Mucosa of rectum (tissue), 2 donors: ENCODE results near the gene SLC2A1.

Experiments used
- H3K27ac ChIP-seq, 2 donors: one replicate each; pipeline ENCODE4 v1.7.0; 2013; ENCODE audit warnings: inconsistent platforms in 2 of 2, low read depth in 2 of 2, low read length in 2 of 2
- H3K27me3 ChIP-seq, 2 donors: one replicate each; pipeline ENCODE4 v1.7.0; 2013; ENCODE audit warnings: low read length in 2 of 2; ENCODE audit not compliant: control insufficient read depth in 2 of 2, insufficient read depth in 2 of 2
- H3K36me3 ChIP-seq, 2 donors: one replicate each; pipeline ENCODE4 v1.7.0; 2013; ENCODE audit warnings: low read length in 2 of 2; ENCODE audit not compliant: control insufficient read depth in 2 of 2, insufficient read depth in 2 of 2
- H3K4me1 ChIP-seq, 2 donors: one replicate each; pipeline ENCODE4 v1.7.0; 2013; ENCODE audit warnings: low read length in 2 of 2, mild to moderate bottlenecking in 1 of 2; ENCODE audit not compliant: control insufficient read depth in 2 of 2, insufficient read depth in 2 of 2
- H3K4me3 ChIP-seq, 2 donors: one replicate each; pipeline ENCODE4 v1.7.0; 2013; ENCODE audit warnings: low read length in 2 of 2
- H3K9ac ChIP-seq, 2 donors: one replicate each; pipeline ENCODE4 v1.7.0; 2013; ENCODE audit warnings: low read length in 2 of 2, low read depth in 1 of 2, mild to moderate bottlenecking in 1 of 2
- H3K9me3 ChIP-seq, 2 donors: one replicate each; pipeline ENCODE4 v1.7.0; 2013; ENCODE audit warnings: low read length in 2 of 2; ENCODE audit not compliant: control insufficient read depth in 2 of 2
- donor health status: healthy.
- donor health status: Normal muscosa, but diverticular disease.

SLC2A1 gene

GRCh38 chr1:42960566-42961311 lies 2.1 kb upstream of the SLC2A1 start:
- no peaks in the 10 kb centered on the region for H3K36me3 ChIP-seq
- H3K27me3 ChIP-seq, result peaks cover 0 to 6% of the 10 kb centered on the region in 2 donors
- no peak overlapping the region for H3K9ac ChIP-seq
- H3K4me1 ChIP-seq, result peaks cover 7 to 16% of the 10 kb centered on the region in 2 donors
- no peak overlapping the region for H3K27ac ChIP-seq
- no peak overlapping the region for H3K4me3 ChIP-seq
- H3K9me3 ChIP-seq, result no peaks in the 10 kb centered on the region

- H3K4me1 ChIP-seq, result peaks cover 7 to 16% of the 10 kb centered on the region in 2 donors
- H3K27me3 ChIP-seq, result peaks cover 0 to 6% of the 10 kb centered on the region in 2 donors
- no peaks in the 10 kb centered on the region for H3K9me3 ChIP-seq
- H3K4me3 ChIP-seq, result no peak overlapping the region
- no peaks in the 10 kb centered on the region for H3K36me3 ChIP-seq
- no peak overlapping the region for H3K9ac ChIP-seq
- no peak overlapping the region for H3K27ac ChIP-seq
Observed at GRCh38 chr1:42960122-42960390, 1.4 kb upstream of the SLC2A1 start.

- peak overlapping the region; percentile 81 to 85 for H3K9ac ChIP-seq
Observed at GRCh38 chr1:42957880-42958487, 684 bp downstream of the SLC2A1 start.

GRCh38 chr1:42957229-42957879 lies 1.3 kb downstream of the SLC2A1 start:
- peaks cover 0 to 2% of the 10 kb centered on the region in 2 donors for H3K36me3 ChIP-seq
- H3K9ac ChIP-seq, result peak overlapping the region; percentile 81 to 85
- H3K9me3 ChIP-seq, result no peaks in the 10 kb centered on the region
- H3K4me3 ChIP-seq, result peak overlapping the region; percentile 76 to 86
- H3K27ac ChIP-seq, result peak overlapping the region; percentile 88 to 90
- H3K27me3 ChIP-seq, result peaks cover 0 to 2% of the 10 kb centered on the region in 2 donors
- peaks cover 14 to 22% of the 10 kb centered on the region in 2 donors for H3K4me1 ChIP-seq

More at GRCh38 chr1:42957880-42958487, 684 bp downstream of the SLC2A1 start:
- Histone ChIP-seq H3K4me1 (peaks cover 8 to 17% of the 10 kb centered on the region in 2 donors), H3K4me3 (peak overlapping the region; percentile 76 to 86), H3K36me3 (peaks cover 0 to 2% of the 10 kb centered on the region in 2 donors), H3K27me3 (peaks cover 0 to 2% of the 10 kb centered on the region in 2 donors), H3K9me3 (no peaks in the 10 kb centered on the region), H3K27ac (peak overlapping the region; percentile 88 to 90)

GRCh38 chr1:42956739-42957138 lies 1.9 kb downstream of the SLC2A1 start:
- peak overlapping the region; percentile 81 to 85 for H3K9ac ChIP-seq
- H3K36me3 ChIP-seq, result peaks cover 0 to 2% of the 10 kb centered on the region in 2 donors
- H3K27me3 ChIP-seq, result peaks cover 0 to 2% of the 10 kb centered on the region in 2 donors
- peaks cover 16 to 27% of the 10 kb centered on the region in 2 donors for H3K4me1 ChIP-seq
- H3K27ac ChIP-seq, result peak overlapping the region; percentile 88 to 90
- H3K4me3 ChIP-seq, result peak overlapping the region; percentile 76 to 86
- H3K9me3 ChIP-seq, result no peaks in the 10 kb centered on the region

GRCh38 chr1:42955311-42956063 lies 3.2 kb downstream of the SLC2A1 start:
- Histone ChIP-seq H3K27ac (no peak overlapping the region), H3K4me1 (peaks cover 16 to 27% of the 10 kb centered on the region in 2 donors)

GRCh38 chr1:42953182-42954180 lies 5.2 kb downstream of the SLC2A1 start:
- H3K9ac ChIP-seq, result no peak overlapping the region

More at GRCh38 chr1:42955311-42956063, 3.2 kb downstream of the SLC2A1 start:
- H3K36me3 ChIP-seq, result peaks cover 0 to 2% of the 10 kb centered on the region in 2 donors
- no peaks in the 10 kb centered on the region for H3K9me3 ChIP-seq
- H3K4me3 ChIP-seq, result no peak overlapping the region
- H3K9ac ChIP-seq, result no peak overlapping the region
- H3K27me3 ChIP-seq, result peaks cover 0 to 2% of the 10 kb centered on the region in 2 donors

GRCh38 chr1:42952303-42953001 lies 6.2 kb downstream of the SLC2A1 start:
- Histone ChIP-seq H3K4me1 (peaks cover 18 to 32% of the 10 kb centered on the region in 2 donors), H3K36me3 (peaks cover 0 to 2% of the 10 kb centered on the region in 2 donors), H3K9ac (peak overlapping the region in 1 of 2 donors; percentile 38), H3K27ac (peak overlapping the region; percentile 49 to 74), H3K27me3 (no peaks in the 10 kb centered on the region), H3K9me3 (no peaks in the 10 kb centered on the region), H3K4me3 (no peak overlapping the region)

More at GRCh38 chr1:42953182-42954180, 5.2 kb downstream of the SLC2A1 start:
- H3K4me1 ChIP-seq, result peaks cover 18 to 32% of the 10 kb centered on the region in 2 donors
- peaks cover 0 to 2% of the 10 kb centered on the region in 2 donors for H3K36me3 ChIP-seq
- H3K27ac ChIP-seq, result peak overlapping the region in 1 of 2 donors; percentile 74
- peak overlapping the region in 1 of 2 donors; percentile 13 for H3K4me3 ChIP-seq
- H3K27me3 ChIP-seq, result no peaks in the 10 kb centered on the region
- no peaks in the 10 kb centered on the region for H3K9me3 ChIP-seq
